SK-N-SH treated with all-trans-retinoic acid at 6 μM for 48 hours (cell line): ENCODE measurements around the gene BABAM2.

Source experiments
- ATAC-seq: fragments of 200-7000 bp; cut with Tn5 transposase; 3 replicates; pipeline ENCODE4 v1.9.1; 2020; ENCODE audit warnings: mild to moderate bottlenecking, moderate library complexity
- ARNTL ChIP-seq: fragments of 450-650 bp; formaldehyde crosslinking; IDR thresholded peaks from 2 replicates; pipeline ENCODE4 v1.5.0; 2020; ENCODE audit warnings: low read depth, mild to moderate bottlenecking, moderate library complexity, borderline replicate concordance
- BACH2 ChIP-seq: fragments of 250-450 bp; sonication (Bioruptor Pico); IDR thresholded peaks from 2 replicates; pipeline ENCODE4 v1.9.0; 2021; ENCODE audit warnings: mild to moderate bottlenecking, borderline replicate concordance
- CREB5 ChIP-seq: fragments of 250-450 bp; sonication (Bioruptor Pico); IDR thresholded peaks from 2 replicates; pipeline ENCODE4 v1.5.1; 2020; ENCODE audit warnings: low read depth, mild to moderate bottlenecking, moderate library complexity
- CSDC2 ChIP-seq: fragments of 250-450 bp; sonication (Bioruptor Pico); IDR thresholded peaks from 2 replicates; pipeline ENCODE4 v1.5.0; 2020; ENCODE audit warnings: mild to moderate bottlenecking, moderate library complexity
- CSRNP3 ChIP-seq: fragments of 250-450 bp; sonication (Bioruptor Pico); IDR thresholded peaks from 2 replicates; pipeline ENCODE4 v1.5.1; 2021; ENCODE audit warnings: mild to moderate bottlenecking, moderate library complexity
- ESRRG ChIP-seq: fragments of 250-450 bp; sonication (Bioruptor Pico); IDR thresholded peaks from 2 replicates; pipeline ENCODE4 v1.6.1; 2021; ENCODE audit warnings: mild to moderate bottlenecking
- GLIS3 ChIP-seq: fragments of 250-450 bp; sonication (Bioruptor Pico); IDR thresholded peaks from 2 replicates; pipeline ENCODE4 v1.5.0; 2020; ENCODE audit warnings: mild to moderate bottlenecking, moderate library complexity
- ISL1 ChIP-seq: fragments of 250-450 bp; sonication (Bioruptor Pico); IDR thresholded peaks from 2 replicates; pipeline ENCODE4 v2.1.2; 2022; ENCODE audit warnings: mild to moderate bottlenecking, moderate library complexity
- OSR1 ChIP-seq: fragments of 250-450 bp; sonication (Bioruptor Pico); IDR thresholded peaks from 2 replicates; pipeline ENCODE4 v1.8.0; 2022; ENCODE audit warnings: moderate library complexity, mild to moderate bottlenecking, inconsistent platforms
- POU6F1 ChIP-seq: fragments of 250-450 bp; sonication (Bioruptor Pico); IDR thresholded peaks from 2 replicates; pipeline ENCODE4 v1.8.0; 2021; ENCODE audit warnings: low read depth, mild to moderate bottlenecking, moderate library complexity, borderline replicate concordance
- PPARA ChIP-seq: fragments of 250-450 bp; sonication (Bioruptor Pico); IDR thresholded peaks from 2 replicates; pipeline ENCODE4 v1.5.0; 2020; ENCODE audit warnings: mild to moderate bottlenecking, borderline replicate concordance
- TCF4 ChIP-seq: fragments of 250-450 bp; sonication (Bioruptor Pico); IDR thresholded peaks from 2 replicates; pipeline ENCODE4 v1.8.0; 2021; ENCODE audit warnings: mild to moderate bottlenecking, moderate library complexity, borderline replicate concordance
- TOX ChIP-seq: fragments of 250-450 bp; sonication (Bioruptor Pico); IDR thresholded peaks from 2 replicates; pipeline ENCODE4 v1.8.0; 2021; ENCODE audit warnings: mild to moderate bottlenecking, moderate library complexity, borderline replicate concordance
- TSHZ2 ChIP-seq: fragments of 250-450 bp; sonication (Bioruptor Pico); IDR thresholded peaks from 2 replicates; pipeline ENCODE4 v1.5.0; 2020; ENCODE audit warnings: mild to moderate bottlenecking, moderate library complexity
- ZC3H10 ChIP-seq: fragments of 250-450 bp; sonication (Bioruptor Pico); IDR thresholded peaks from 2 replicates; pipeline ENCODE4 v1.5.1; 2021; ENCODE audit warnings: mild to moderate bottlenecking, moderate library complexity
- ZFP3 ChIP-seq: fragments of 250-450 bp; sonication (Bioruptor Pico); IDR thresholded peaks from 2 replicates; pipeline ENCODE4 v1.5.0; 2020; ENCODE audit warnings: mild to moderate bottlenecking, moderate library complexity
- ZNF565 ChIP-seq: fragments of 450-650 bp; formaldehyde crosslinking; conservative IDR thresholded peaks from 2 replicates; pipeline ENCODE4 v1.5.0; 2020; ENCODE audit warnings: low read depth, mild to moderate bottlenecking, moderate library complexity
- ZNF70 ChIP-seq: fragments of 450-650 bp; formaldehyde crosslinking; IDR thresholded peaks from 2 replicates; pipeline ENCODE4 v1.5.0; 2020; ENCODE audit warnings: mild to moderate bottlenecking, moderate library complexity
- ZNF8 ChIP-seq: fragments of 450-650 bp; formaldehyde crosslinking; IDR thresholded peaks from 2 replicates; pipeline ENCODE4 v1.5.0; 2020; ENCODE audit warnings: mild to moderate bottlenecking, moderate library complexity

The BABAM2 gene

GRCh38 chr2:27958711-27959378 lies 68.3 kb downstream of the BABAM2 start:
- TF ChIP-seq ESRRG (CRISPR knock-in tag), result 0 out of 2 replicates have a peak, but pooled peaks have one; percentile 72
- no peak for TF ChIP-seq GLIS3 (CRISPR knock-in tag)
- ATAC-seq, result no peak

- TF ChIP-seq ZFP3 (CRISPR knock-in tag) (no peak), OSR1 (CRISPR knock-in tag) (no peak), TCF4 (no peak), ISL1 (CRISPR knock-in tag) (no peak; the same call in 1 of the 2 replicates), ZNF8 (CRISPR knock-in tag) (no peak)
- ATAC-seq, result peak; percentile 10; the same call in 2 of the 3 replicates
Observed at GRCh38 chr2:27959496-27959895, 69.0 kb downstream of the BABAM2 start.

GRCh38 chr2:27960237-27960912 lies 69.8 kb downstream of the BABAM2 start:
- peak; percentile 53 for TF ChIP-seq ISL1 (CRISPR knock-in tag)
- TF ChIP-seq OSR1 (CRISPR knock-in tag), result no peak
- TF ChIP-seq, all 23 proteins: peak for 1
- peak; percentile 87 for ATAC-seq

- no peak for TF ChIP-seq CSRNP3 (CRISPR knock-in tag)
- TF ChIP-seq, all 23 proteins: peak for 0
- ATAC-seq, result no peak
Observed at GRCh38 chr2:27962006-27962405, 71.5 kb downstream of the BABAM2 start.

GRCh38 chr2:27963472-27963871 lies 72.9 kb downstream of the BABAM2 start:
- no peak for ATAC-seq

GRCh38 chr2:27964067-27964466 lies 73.5 kb downstream of the BABAM2 start:
- TF ChIP-seq CSDC2 (CRISPR knock-in tag) (no peak), ZFP3 (CRISPR knock-in tag) (no peak), ZNF565 (no peak), POU6F1 (CRISPR knock-in tag) (no peak), TSHZ2 (CRISPR knock-in tag) (no peak), ZNF70 (no peak), ARNTL (CRISPR knock-in tag) (no peak), ZC3H10 (no peak), BACH2 (no peak), TOX (CRISPR knock-in tag) (no peak), PPARA (no peak)

More at GRCh38 chr2:27963472-27963871, 72.9 kb downstream of the BABAM2 start:
- no peak for TF ChIP-seq CREB5 (CRISPR knock-in tag)
- no peak for TF ChIP-seq ZNF8 (CRISPR knock-in tag)

More at GRCh38 chr2:27964067-27964466, 73.5 kb downstream of the BABAM2 start:
- no peak for ATAC-seq
